SK-N-MC (cell line): ENCODE data around the gene MMP25.
"Not testable (repeated sequence)": the region's sequence is repeated elsewhere in the genome, so short reads cannot be mapped to it uniquely, and the experiment has no call there.

Experiments used
- DNase-seq: peaks from one replicate; pipeline ENCODE4 v3.0.0-alpha.2; 2011; ENCODE audit warnings: low read depth, low spot score
- H3K27ac ChIP-seq: fragments of 200-600 bp; sonication (generic); 2 replicates; pipeline ENCODE4 v1.5.1; 2016; ENCODE audit warnings: mixed run types
- H3K36me3 ChIP-seq: fragments of 200-600 bp; sonication (generic); 2 replicates; pipeline ENCODE4 v1.6.1; 2017; ENCODE audit warnings: antibody characterized with exemption, low read length, mixed read lengths; ENCODE audit not compliant: insufficient read depth
- H3K4me3 ChIP-seq: fragments of 200-600 bp; sonication (generic); 2 replicates; pipeline ENCODE4 v1.5.1; 2016
- H3K9ac ChIP-seq: fragments of 200-600 bp; sonication (generic); 2 replicates; pipeline ENCODE4 v1.8.0; 2017; ENCODE audit warnings: mixed run types, mixed read lengths; ENCODE audit not compliant: insufficient read length
- H3K9me3 ChIP-seq: fragments of 200-600 bp; sonication (generic); 2 replicates; pipeline ENCODE4 v1.6.1; 2017; ENCODE audit warnings: low read depth, mild to moderate bottlenecking, antibody characterized with exemption, low read length, moderate library complexity, mixed read lengths
- EZH2 ChIP-seq: fragments of 200-600 bp; sonication (generic); IDR thresholded peaks from one replicate; pipeline ENCODE4 v1.6.1; 2017; ENCODE audit warnings: antibody characterized with exemption
- FOXP2 ChIP-seq: optimal IDR thresholded peaks from 2 replicates; pipeline ENCODE3; 2011; ENCODE audit warnings: mild to moderate bottlenecking, moderate library complexity; ENCODE audit not compliant: insufficient read depth; ENCODE audit errors: extremely low read length, control extremely low read depth
- POLR2AphosphoS5 ChIP-seq: IDR thresholded peaks from 2 replicates; pipeline ENCODE4 v1.6.1; 2012; ENCODE audit warnings: mild to moderate bottlenecking, low read depth, low read length, borderline replicate concordance

Gene MMP25

GRCh38 chr16:3071655-3072054 is 25.3 kb downstream of the MMP25 start:
- Histone ChIP-seq H3K27ac (no peak overlapping the region), H3K36me3 (no peaks in the 10 kb centered on the region), H3K9ac (no peak overlapping the region), H3K4me3 (no peak overlapping the region), H3K9me3 (no peaks in the 10 kb centered on the region)
- TF ChIP-seq POLR2AphosphoS5 (no peak), FOXP2 (no peak), EZH2 (no peak)
- DNase-seq, result no peak

GRCh38 chr16:3072148-3072547 is 25.8 kb downstream of the MMP25 start:
- DNase-seq, H3K4me3 ChIP-seq, H3K36me3 ChIP-seq, H3K9me3 ChIP-seq, H3K9ac ChIP-seq, H3K27ac ChIP-seq: not testable (repeated sequence)

- H3K36me3 ChIP-seq, H3K27ac ChIP-seq, DNase-seq, H3K9me3 ChIP-seq, H3K4me3 ChIP-seq, H3K9ac ChIP-seq: not testable (repeated sequence)
Observed at GRCh38 chr16:3072576-3073263, 26.4 kb downstream of the MMP25 start.

- DNase-seq, result no peak
- Histone ChIP-seq H3K27ac (no peak overlapping the region), H3K36me3 (no peaks in the 10 kb centered on the region), H3K4me3 (no peak overlapping the region), H3K9ac (no peak overlapping the region), H3K9me3 (no peaks in the 10 kb centered on the region)
- no peak for TF ChIP-seq FOXP2
Observed at GRCh38 chr16:3073448-3073847, 27.1 kb downstream of the MMP25 start.

- no peak for DNase-seq
- Histone ChIP-seq H3K9ac (no peak overlapping the region), H3K4me3 (no peak overlapping the region), H3K9me3 (no peaks in the 10 kb centered on the region), H3K36me3 (no peaks in the 10 kb centered on the region), H3K27ac (no peak overlapping the region)
- no peak for TF ChIP-seq EZH2
- no peak for TF ChIP-seq POLR2AphosphoS5
- TF ChIP-seq FOXP2, result no peak
Observed at GRCh38 chr16:3074860-3075522, 28.6 kb downstream of the MMP25 start.

GRCh38 chr16:3075523-3075915 is 29.2 kb downstream of the MMP25 start:
- no peak overlapping the region for H3K9ac ChIP-seq
- no peak for TF ChIP-seq FOXP2
- TF ChIP-seq POLR2AphosphoS5, result no peak
- no peak for TF ChIP-seq EZH2
- no peak for DNase-seq
- no peak overlapping the region for H3K4me3 ChIP-seq
- H3K27ac ChIP-seq, result no peak overlapping the region
- no peaks in the 10 kb centered on the region for H3K9me3 ChIP-seq
- no peaks in the 10 kb centered on the region for H3K36me3 ChIP-seq

GRCh38 chr16:3075946-3076345 is 29.6 kb downstream of the MMP25 start:
- not testable (repeated sequence) for H3K27ac ChIP-seq, DNase-seq, H3K4me3 ChIP-seq, H3K9ac ChIP-seq, H3K9me3 ChIP-seq, H3K36me3 ChIP-seq

- Histone ChIP-seq H3K36me3 (no peaks in the 10 kb centered on the region), H3K9ac (no peak overlapping the region), H3K27ac (no peak overlapping the region), H3K9me3 (no peaks in the 10 kb centered on the region), H3K4me3 (no peak overlapping the region)
- TF ChIP-seq EZH2 (no peak), FOXP2 (no peak), POLR2AphosphoS5 (no peak)
- no peak for DNase-seq
Observed at GRCh38 chr16:3076577-3076976, 30.2 kb downstream of the MMP25 start.

- no peak for TF ChIP-seq FOXP2
- no peak for TF ChIP-seq POLR2AphosphoS5
- TF ChIP-seq EZH2, result no peak
- H3K27ac ChIP-seq, result no peak overlapping the region
- no peak for DNase-seq
- H3K9me3 ChIP-seq, result no peaks in the 10 kb centered on the region
- H3K36me3 ChIP-seq, result no peaks in the 10 kb centered on the region
- no peak overlapping the region for H3K9ac ChIP-seq
- no peak overlapping the region for H3K4me3 ChIP-seq
Observed at GRCh38 chr16:3080024-3080423, 33.7 kb downstream of the MMP25 start.

- DNase-seq, H3K4me3 ChIP-seq, H3K9ac ChIP-seq, H3K27ac ChIP-seq, H3K36me3 ChIP-seq, H3K9me3 ChIP-seq: not testable (repeated sequence)
Observed at GRCh38 chr16:3081957-3082356, 35.6 kb downstream of the MMP25 start.

- H3K9me3 ChIP-seq, H3K36me3 ChIP-seq, H3K4me3 ChIP-seq, H3K9ac ChIP-seq, H3K27ac ChIP-seq, DNase-seq: not testable (repeated sequence)
Observed at GRCh38 chr16:3083408-3083807, 37.0 kb downstream of the MMP25 start.
